Fibroblast of the aortic adventitia (primary cell): ENCODE data around the gene FRMD4A. TPM values are rescaled to one million over a fixed set of nuclear protein-coding genes. Genes with fewer than 3 reads are reported as not detected.
A peak's percentile ranks its signal among the peaks of the same experiment; 100 is the strongest.

ENCODE experiments used
- DNase-seq: peaks from one replicate; pipeline ENCODE4 v3.0.0-alpha.2; 2010; ENCODE audit warnings: low read depth
- H3K4me3 ChIP-seq: 2 replicates; pipeline ENCODE4 v1.5.1; 2011; ENCODE audit warnings: low read depth, mild to moderate bottlenecking, control low read depth, low read length, moderate library complexity
- CTCF ChIP-seq: IDR thresholded peaks from 2 replicates; pipeline ENCODE4 v1.5.1; 2011; ENCODE audit warnings: mild to moderate bottlenecking, low read length, control low read depth, inconsistent platforms; ENCODE audit not compliant: insufficient read depth
- total RNA-seq: library from RNA; depleted of rRNA; stranded (reverse); fragments of >200 nt; gene quantifications from 2 replicates; pipeline ENCODE4 v1.2.3, GENCODE V29; 2012; ENCODE audit warnings: low replicate concordance

FRMD4A gene
- total RNA-seq, 1 donor = 42.4 TPM

GRCh38 chr10:13776861-13777311 lies 553.8 kb downstream of the FRMD4A start:
- TF ChIP-seq CTCF = no peak
- no peak overlapping the region for H3K4me3 ChIP-seq
- peak; percentile 48 for DNase-seq

- peak; percentile 94 for DNase-seq
Observed at GRCh38 chr10:13775786-13776775, 554.6 kb downstream of the FRMD4A start.

GRCh38 chr10:13774303-13774893 lies 556.3 kb downstream of the FRMD4A start:
- no peak overlapping the region for H3K4me3 ChIP-seq
- no peak for TF ChIP-seq CTCF
- no peak for DNase-seq

More at GRCh38 chr10:13775786-13776775, 554.6 kb downstream of the FRMD4A start:
- H3K4me3 ChIP-seq = no peak overlapping the region
- TF ChIP-seq CTCF = no peak

GRCh38 chr10:13773496-13774170 lies 557.1 kb downstream of the FRMD4A start:
- DNase-seq = no peak
- TF ChIP-seq CTCF = no peak
- H3K4me3 ChIP-seq = no peak overlapping the region

- no peak for TF ChIP-seq CTCF
- no peak overlapping the region for H3K4me3 ChIP-seq
- DNase-seq = no peak
Observed at GRCh38 chr10:13773043-13773442, 557.7 kb downstream of the FRMD4A start.

- no peak overlapping the region for H3K4me3 ChIP-seq
- DNase-seq = no peak
- no peak for TF ChIP-seq CTCF
Observed at GRCh38 chr10:13771992-13772391, 558.7 kb downstream of the FRMD4A start.
